HG03060 (cell line): ENCODE data around the gene TTLL8.

Experiments used
- ATAC-seq: cut with Tn5 transposase; IDR thresholded peaks from one replicate; pipeline ENCODE4 v1.9.1; 2021; ENCODE audit warnings: low read depth, moderate number of reproducible peaks; ENCODE audit not compliant: unreplicated experiment

Gene TTLL8

DNA sequence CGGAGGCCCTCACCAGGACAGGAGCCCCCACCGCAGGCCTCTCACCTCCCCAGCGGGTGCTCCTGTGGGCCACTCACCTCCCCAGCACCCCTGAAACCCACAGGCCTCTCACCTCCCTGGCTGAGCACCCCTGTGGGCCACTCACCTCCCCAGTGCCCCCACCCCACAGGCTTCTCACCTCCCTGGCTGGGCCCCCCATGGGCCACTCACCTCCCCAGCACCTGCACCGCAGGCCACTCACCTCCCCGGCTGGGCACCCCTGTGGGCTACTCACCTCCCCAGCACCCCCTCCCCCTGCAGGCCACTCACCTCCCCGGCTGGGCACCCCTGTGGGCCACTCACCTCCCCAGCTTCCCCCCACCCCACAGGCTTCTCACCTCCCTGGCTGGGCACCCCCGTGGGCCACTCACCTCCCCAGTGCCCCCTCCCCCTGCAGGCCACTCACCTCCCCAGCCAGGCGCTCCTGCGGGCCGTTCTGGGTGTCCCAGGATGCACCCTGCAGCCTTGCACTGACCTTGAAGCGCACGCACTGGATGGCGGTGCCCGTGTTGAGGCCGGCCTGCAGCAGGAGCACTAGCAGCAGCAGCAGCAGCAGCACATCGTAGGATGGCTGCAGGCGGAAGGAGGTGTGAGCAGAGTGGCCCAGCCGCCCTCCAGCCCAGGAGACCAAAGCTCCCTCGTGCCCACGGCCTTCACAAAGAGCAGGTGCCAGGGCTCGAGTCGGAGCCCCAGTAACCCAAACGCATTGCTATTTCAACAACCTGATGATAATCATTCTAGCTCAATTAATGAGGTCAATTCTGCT, 5.7 kb upstream of the TTLL8 start:
- ATAC-seq, result no peak

DNA sequence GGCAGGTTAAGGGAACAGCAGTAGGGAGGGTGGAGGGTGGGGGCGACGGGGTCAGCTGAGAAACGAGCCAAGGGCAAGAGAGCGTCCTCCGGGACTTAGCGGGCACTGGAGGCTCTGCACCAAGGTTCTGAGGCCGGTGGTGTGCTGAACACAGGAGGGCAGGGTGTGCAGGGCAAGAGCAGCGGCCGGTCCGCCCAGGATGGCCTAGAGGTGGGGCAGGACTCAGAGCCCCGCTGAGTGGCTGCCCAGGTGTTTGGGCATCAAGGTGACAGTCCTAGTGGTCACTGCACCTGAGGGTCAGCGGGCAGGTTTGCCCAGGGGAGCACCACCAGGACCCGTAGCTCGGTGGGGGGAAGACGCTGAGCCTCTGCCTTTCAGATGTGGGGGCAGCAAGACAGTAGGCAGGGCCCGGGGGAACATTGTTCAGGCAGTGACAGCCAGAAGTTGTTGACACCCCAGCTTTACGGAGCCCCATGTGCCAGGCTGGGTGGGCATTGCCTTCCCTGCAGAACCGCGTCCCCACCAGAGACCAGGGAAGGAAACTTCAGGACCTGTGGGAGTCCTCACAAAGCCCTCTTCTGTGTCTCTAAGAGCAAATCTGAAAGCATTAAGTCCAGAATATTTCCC, 4.5 kb upstream of the TTLL8 start:
- no peak for ATAC-seq

DNA sequence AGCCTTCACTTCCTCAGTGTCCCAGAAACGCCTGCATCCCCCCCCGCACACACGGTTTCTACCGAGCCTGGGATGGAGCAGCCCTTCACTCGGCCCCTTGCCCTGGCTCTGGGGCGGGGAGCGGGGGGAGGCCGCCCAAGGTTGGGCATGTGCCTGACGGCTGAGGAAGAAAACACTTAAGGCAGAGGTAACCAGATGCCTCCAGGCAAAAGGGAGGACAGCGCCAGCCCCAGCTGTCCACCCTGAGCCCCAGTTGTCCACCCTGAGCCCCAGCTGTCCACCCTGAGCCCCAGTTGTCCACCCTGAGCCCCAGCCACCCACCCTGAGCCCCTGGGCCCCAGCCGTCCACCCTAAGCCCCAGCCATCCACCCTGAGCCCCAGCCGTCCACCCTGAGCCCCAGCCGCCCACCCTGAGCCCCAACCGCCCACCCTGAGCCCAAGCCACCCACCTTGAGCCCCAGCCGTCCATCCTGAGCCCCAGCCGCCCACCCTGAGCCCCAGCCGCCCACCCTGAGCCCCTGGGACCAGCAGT, 3.8 kb upstream of the TTLL8 start:
- no peak for ATAC-seq

DNA sequence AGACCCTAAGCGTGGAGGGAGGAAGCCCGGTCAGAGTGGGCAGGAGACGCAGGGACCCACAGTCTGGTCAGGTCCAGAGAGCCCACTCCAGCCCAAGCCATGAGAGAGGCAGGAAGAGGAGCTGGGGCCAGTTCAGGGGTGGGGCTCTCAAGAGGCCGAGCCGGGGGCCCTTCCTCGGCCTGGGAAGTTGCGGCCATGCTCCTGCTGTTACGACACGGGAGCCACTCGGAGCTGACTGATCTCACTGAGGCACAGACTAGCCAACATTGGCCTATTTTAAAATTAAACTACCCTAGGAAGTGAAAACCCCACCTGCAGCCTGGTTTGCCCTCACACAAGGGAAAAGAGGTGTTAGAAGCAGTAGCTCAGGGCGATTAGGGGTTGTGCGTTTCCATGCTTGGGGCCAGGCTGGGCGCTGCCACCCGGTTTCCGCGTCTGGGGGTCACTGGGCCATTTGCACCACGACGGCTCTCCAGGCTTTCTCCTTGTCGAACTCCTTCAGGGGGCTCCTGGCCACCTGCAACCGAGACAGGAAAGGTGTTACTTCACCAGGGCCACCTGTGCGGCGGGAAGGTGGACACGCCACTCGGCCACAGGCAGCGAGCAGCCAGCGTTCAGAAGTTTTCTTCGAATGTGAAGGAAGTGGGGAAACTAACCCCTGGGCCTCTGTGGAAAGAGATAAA, 3.2 kb upstream of the TTLL8 start:
- no peak for ATAC-seq

DNA sequence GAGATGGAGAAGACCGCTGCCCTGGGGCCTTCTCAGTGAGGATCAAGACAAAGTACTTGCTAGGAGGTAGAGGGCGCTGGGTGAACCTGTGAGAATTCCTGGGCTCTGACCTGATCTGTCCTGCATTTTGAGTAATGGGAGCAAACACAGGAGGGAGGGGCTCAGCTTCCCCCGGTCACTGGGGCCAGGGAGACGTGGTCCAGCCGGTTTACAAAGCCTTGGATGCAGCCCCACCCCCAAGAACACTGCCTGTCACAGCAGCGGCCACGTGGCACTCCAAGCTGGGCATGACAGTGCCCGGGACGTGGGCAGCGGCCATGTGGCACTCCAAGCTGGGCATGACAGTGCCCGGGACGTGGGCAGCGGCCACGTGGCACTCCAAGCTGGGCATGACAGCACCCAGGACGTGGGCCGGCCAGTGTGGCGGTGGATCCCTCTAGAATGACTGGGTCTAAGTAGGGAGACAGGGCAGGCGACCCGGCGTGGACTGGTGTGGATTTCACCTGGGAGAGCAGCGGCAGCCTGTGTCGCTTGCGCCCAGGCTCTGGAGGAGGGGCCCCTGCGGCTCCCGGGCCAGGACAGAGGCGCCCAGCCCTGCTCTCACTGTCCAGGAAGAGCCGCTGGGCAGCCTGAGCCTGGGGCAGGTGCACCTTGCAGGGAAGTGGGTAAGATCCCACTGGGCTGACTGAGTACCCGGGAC, 2.5 kb upstream of the TTLL8 start:
- ATAC-seq, result no peak

DNA sequence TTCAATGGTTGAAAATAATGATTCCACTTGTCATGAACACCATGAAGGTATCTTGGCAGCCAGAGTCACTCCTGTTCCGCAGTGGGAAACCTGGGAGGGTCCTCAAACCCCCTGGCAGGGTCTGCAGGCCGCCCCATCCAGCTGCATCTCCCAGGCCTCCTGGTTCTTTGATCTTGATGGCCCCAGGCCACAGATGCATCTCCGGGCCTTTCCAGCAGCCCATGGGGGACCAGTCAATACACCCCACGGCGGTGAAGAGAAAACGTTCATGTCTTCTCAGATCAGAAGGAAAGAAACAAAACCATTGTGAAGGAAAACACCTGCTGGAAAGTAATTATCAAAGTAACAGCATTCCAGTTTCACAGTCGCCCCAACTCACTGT, 1.8 kb upstream of the TTLL8 start:
- ATAC-seq, result no peak

DNA sequence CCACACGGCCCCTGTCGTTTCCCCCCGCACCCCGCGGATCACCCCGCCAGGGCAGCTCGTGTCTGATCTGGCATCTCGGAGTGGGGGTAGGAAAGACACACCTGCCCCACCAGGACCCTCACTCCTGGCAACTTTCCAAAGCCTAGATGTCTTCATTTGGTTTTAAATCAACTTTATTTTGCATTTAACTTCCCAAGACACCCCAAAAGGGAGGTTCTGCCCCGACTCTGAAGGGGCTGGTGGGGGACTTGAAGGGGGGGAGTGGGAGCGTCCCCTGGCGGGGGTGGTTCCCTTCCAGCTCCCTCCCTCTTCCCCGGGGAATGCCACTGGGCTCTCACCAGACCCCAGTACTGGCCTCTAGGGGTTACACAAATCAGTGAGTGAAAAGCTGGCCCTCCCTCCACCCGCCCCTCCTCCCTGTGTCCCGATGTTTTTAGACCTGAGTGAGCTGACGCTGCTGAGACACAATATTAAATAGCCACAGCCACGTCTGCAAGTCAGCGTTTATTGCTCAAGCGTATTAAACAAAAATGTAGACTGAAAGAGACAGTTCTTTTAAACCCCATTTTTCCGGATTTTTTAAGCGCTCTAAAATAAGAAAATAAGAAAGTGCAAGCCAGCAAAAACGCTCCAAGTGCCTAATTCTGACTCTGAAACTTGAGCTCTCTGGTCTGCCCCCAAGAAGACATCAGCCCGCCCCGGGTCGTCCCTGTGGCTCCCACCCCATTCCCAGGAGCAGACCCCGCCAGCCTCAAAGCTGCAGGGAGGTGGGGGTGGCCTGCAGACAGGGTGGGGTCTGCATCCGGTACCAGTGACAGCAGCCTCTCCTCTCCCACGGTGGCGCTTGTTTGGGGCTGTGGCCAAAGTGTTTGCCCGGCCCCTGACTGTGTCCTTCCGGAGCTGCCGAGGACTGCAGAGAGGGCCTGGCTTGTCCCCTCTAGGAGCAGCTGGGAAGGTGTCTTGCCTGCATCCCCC, 1.1 kb upstream of the TTLL8 start:
- ATAC-seq, result no peak

DNA sequence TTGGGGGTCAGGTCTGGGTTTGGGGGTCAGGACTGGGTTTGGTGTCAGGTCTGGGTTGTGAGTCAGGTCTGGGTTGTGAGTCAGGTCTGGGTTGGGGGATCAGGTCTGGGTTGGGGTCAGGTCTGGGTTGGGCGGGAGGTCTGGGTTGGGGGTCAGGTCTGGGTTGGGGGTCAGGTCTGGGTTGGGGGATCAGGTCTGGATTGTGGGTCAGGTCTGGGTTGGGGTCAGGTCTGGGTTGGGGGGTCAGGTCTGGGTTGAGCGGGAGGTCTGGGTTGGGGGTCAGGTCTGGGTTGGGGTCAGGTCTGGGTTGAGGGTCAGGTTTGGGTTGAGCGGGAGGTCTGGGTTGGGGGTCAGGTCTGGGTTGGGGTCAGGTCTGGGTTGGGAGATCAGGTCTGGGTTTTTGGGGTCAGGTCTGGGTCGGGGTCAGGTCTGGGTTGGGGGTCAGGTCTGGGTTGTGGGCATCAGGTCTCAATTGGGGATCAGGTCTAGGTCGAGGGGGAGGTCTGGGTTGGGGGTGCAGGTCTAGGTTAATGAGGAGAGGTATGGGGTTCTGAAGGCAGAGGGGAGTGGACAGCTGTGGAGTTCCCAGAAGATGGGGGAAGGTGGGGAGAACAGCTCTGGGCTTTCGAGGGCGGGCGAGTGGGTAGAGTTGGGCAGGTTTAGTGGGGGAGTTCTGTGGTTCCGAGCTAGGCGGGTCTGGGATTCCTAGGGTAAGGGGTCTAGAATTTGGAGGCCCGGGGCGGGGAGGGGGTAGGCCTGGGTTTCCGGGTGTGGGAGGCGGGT, 629 bp downstream of the TTLL8 start:
- no peak for ATAC-seq

DNA sequence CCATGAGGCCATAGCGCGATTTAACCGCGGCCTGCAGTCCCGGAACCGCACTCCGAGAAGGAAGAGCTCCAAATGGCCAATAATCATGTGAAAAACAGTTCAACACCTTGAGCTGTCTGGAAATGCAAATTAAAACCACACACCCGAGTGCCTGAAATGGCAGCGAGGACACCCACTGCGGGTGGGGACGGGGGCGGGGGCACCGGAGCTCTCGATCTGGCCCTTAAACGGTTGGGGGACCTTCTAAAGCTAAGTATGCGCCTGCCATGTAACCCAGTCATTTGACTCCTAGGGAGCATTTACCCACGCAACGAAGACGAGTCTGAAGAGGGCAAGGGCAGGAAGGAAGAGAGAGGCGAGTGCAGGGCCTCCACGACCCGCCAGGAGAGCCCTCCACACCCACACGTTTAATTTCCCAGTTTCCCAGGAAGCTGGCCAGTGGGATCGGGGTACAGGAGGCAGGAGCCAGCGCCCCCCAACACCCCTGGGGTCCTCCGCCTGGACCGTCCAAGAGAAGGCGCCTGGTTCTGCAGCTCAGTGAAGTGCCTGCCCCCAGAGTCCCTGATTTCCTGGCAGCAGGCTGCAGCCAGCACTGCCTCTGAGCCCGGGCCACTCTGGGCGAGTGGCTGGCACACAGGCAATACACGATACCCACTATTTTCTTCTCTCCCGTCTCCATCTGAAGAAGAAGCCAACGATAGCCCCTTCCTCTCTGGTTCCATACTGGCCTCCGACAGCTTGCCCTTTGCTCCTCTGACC, 1.7 kb downstream of the TTLL8 start:
- no peak for ATAC-seq

DNA sequence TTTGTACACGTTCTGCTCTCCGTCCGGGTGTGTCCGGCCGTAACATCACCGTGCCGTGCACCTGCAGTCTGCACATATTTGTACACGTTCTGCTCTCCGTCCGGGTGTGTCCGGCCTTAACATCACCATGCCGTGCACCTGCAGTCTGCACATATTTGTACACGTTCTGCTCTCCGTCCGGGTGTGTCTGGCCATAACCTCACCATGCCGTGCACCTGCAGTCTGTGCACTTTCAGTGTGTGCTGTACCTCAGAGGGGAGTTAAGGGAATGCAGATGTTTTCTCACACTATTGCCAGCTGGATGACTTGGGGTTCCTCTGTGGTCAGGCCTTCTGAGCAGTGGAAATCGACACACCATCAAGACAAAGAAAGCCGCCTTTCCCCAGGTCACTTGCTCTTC, 4.2 kb downstream of the TTLL8 start:
- ATAC-seq, result no peak

DNA sequence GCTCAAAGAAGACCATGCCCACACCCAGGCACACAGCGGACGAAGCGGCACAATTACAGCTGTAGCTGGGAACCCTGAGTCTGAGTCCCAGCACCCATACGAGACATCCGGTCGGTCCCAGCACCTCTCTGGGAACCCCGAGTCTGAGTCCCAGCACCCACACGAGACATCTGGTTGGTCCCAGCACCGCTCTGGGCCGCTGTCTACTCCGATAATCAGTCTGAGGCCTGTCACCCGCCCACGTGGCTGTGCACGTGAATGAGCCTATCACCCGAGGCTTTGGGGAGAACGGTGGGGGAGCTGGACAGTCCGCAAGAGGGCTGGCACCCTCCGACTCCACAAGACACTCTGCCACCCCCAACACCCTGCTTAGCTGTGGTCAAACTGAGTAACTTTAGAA, 6.2 kb downstream of the TTLL8 start:
- no peak for ATAC-seq

DNA sequence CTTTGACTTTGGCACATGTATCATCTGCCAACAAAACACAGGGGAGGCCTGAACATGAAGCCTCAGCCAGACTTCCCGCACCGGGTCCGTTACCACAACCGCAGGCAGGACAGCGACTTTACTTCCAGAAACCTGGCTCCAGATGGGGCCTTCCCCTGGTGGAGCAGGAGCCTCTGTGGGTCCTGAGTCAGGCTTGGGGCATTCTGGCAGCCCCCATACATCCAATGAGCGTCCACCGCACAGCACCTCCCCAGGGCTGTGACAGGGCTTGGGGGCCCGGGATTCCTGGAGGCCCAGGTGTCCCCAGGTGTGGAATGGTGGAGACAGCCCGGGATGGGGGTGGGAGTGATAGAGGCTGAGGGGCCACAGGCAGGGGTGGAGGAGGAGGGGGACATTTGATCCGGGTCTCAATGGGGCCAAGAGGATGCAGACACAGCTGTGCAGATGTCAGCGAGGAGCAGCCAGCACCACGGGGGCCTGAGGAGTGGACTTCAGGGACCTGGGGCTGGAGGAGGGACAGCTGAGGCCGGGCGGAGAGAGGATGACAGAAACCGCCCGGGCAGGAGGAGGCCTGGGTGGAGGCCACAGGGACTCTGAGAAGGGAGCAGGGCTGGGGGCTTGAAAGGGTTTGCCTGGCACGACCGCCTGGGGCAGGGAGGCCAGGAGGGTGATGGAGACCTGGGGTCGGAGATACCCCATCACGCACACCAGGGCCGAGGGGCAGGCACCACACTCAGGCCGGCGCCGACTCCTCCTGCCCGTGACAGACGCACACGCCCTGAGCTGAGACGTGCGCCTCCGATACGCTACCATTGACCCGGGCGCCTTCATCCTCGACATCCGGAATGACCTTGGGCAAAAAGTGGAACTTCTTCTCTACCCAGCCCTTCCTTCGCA, 8.6 kb downstream of the TTLL8 start:
- no peak for ATAC-seq

DNA sequence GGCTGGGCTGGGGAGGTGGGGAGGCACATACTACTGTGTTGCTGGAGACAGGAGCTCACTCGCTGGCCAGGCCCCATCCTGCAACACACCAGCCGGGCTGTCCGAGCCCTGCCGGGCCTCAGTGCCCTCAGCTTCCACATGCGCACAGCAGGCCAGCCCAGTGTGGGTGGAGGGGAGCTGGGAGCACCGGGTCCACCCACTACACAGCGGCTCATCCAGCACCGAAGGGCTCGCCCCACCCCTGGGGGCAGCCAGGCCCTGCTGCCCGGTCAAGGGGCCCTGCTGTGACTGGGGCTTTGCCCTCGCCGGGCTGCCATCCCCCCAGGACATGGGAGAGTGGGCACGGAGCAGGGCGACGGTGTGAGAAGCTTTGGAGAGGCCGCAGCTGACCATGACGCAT, 9.3 kb downstream of the TTLL8 start:
- ATAC-seq, result no peak

DNA sequence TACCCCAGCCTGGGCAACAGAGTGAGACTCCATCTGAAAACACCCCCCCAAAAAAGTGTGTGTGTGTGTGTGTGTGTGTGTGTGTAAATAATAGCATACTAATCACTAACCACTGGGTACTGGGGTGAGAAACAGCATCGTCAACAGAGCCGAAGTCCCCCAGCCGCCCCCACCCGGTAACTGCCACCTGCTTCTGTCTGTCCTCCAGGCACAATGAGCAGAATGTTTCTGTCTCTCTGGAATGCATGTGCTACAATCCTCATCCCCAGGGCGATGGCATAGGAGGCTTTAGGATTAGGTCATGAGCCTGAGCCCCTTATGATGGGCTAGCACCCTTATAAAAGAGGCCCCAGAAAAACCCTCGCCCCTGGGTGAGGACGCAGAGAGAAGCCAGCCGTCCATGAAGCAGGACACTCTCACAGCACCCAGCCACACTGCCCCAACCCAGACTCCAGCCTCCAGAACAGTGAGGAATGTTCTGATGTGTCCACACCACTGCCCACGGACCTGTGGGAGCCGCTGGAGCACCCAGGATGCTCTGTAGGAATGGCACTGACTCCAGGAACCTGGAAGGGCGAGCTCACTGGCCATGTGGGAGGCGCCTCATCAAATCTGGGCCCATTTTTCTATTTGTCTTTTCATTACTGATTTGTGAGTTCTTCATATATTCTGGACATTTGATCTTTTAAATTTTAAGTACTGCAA, 9.9 kb downstream of the TTLL8 start:
- no peak for ATAC-seq

DNA sequence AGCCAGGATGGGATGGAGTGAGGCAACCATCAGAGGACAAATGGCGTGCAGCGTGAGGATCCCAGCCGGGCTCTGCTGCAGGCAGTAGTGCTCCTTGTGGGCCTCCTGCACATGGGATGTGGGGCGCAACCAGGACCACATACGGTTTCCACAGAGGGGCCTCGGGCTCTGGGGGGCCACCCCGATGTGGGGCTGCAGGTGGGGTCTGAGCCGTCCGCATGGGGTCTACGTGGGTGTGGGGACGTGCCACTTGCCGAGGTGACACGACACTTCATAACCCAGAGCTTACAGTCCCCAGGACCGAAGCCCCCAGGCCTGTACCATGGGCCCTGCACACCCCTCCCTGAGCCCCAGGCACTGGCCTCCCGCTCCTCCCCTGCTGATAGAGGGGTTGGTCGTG, 10.8 kb downstream of the TTLL8 start:
- ATAC-seq, result no peak

DNA sequence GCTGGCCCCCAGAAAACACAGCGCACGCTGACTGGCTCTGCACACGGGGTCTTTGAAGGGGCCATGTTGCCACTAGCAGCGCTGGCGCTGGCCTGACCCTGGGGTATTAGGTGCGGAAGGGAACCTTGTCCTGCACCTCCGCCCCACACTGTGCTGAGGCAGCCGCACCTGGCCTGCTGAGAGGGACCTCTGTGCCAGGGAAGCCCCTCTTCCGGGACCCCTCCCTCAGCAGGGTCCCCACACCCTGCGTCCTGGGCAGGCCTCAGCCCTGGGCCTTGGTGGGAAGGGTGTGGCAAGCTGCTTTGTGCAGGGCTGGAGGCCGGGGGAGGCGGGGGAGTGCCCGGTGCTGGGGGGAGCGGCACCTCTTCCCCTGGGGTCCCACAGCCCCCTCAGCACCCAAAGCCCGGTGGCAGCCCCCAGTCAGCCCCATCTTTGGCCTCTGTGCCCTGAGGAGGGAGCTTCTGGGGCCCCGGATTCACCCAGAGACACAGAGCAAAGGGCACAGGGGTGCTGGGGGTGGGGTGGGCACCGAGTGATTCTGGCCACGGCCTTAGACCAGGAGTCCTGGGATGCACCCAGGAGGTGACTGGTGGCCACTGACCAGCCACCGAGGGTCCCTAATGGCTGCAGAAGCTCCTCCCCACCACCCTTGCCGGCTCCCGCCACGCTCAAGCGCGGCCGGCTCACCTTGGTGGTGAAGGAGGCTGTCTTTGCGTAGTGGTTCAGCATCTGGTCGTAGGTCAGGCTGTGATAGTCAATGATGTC, 11.4 kb downstream of the TTLL8 start:
- no peak for ATAC-seq
